OCI-LY7 (cell line): ENCODE measurements around the gene EEF1A2.

Experiments
- EZH2phosphoT487 ChIP-seq: fragments of 200-600 bp; sonication (generic); IDR thresholded peaks from 2 replicates; pipeline ENCODE4 v1.6.1; 2018; ENCODE audit warnings: low read depth, borderline replicate concordance, mild to moderate bottlenecking, mixed run types, antibody characterized with exemption, low read length, moderate library complexity, mixed read lengths
- TF ChIP-seq, protein P1 (sequence below): fragments of 200-600 bp; sonication (generic); conservative IDR thresholded peaks from 2 replicates; pipeline ENCODE4 v1.5.1; 2014; ENCODE audit warnings: mild to moderate bottlenecking, antibody characterized with exemption, low read length, moderate library complexity, mixed read lengths

DNA sequence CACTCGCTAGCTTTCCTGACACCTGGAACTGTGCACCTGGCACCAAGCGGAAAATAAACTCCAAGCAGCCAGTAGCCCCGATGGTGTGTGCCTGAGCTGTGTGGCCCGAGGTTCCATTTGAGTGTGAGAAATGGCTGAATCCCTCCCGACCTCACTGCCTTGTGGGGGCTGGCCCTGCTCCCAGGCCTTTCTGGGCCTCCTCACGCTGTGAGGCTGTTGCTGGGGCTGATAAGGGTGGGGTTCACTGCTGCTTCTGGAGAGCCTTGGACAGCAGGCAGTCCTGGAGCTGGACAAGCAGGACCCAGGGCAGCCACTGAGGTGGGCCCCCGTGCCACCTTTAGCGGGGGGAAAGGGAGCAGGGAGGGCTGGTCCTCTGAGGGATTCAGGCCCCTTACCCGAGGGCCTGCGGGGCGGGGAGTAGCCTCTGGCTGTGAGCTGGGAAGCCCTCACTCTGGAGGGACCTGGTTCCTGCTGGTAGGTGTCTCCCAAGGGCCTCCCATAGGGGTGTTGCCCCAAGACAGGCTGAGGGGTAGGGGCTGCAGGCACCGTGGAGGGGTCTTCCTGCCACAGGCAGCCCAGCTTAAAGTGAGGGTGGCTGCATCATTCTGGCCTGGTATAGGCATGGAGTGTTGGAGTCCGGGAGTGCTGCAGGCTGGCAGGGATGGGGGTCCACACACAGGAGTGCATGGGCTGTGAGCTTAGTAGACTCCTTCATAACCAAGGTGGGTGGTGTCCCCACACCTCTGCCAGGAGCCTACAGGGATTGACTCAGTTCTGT, 23.4 kb upstream of the EEF1A2 start:
- TF ChIP-seq, protein P1, sequence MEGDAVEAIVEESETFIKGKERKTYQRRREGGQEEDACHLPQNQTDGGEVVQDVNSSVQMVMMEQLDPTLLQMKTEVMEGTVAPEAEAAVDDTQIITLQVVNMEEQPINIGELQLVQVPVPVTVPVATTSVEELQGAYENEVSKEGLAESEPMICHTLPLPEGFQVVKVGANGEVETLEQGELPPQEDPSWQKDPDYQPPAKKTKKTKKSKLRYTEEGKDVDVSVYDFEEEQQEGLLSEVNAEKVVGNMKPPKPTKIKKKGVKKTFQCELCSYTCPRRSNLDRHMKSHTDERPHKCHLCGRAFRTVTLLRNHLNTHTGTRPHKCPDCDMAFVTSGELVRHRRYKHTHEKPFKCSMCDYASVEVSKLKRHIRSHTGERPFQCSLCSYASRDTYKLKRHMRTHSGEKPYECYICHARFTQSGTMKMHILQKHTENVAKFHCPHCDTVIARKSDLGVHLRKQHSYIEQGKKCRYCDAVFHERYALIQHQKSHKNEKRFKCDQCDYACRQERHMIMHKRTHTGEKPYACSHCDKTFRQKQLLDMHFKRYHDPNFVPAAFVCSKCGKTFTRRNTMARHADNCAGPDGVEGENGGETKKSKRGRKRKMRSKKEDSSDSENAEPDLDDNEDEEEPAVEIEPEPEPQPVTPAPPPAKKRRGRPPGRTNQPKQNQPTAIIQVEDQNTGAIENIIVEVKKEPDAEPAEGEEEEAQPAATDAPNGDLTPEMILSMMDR = no peak
- TF ChIP-seq EZH2phosphoT487 = no peak
